ENCODE results near the gene GNAZ.

GRCh38 chr22:23094695-23095681, 24.7 kb downstream of the GNAZ start:
- TF ChIP-seq POLR2A (IDR thresholded peaks at IDR 0.05; ENCODE audit: control extremely low read depth in 1 of 2, low read depth in 2 of 2, low read length in 2 of 2) (no peak), KDM1A (IDR thresholded peaks at IDR 0.05; ENCODE audit: borderline replicate concordance, low read length) (no peak), RAD21 (IDR thresholded peaks at IDR 0.05 in 1 of 2, conservative IDR thresholded peaks at IDR 0.05 in 1 of 2; ENCODE audit: low read depth in 2 of 2, low read length in 2 of 2) (0 out of 4 replicates have a peak, but pooled peaks of 1 of the 2 experiments have one; percentile 2), EP300 (IDR thresholded peaks at IDR 0.05; ENCODE audit: borderline replicate concordance in 1 of 2, low read depth in 2 of 2, low read length in 2 of 2) (no peak)
